K562 (cell line): ENCODE data around the gene SPAG9. TPM values are rescaled to one million over a fixed set of nuclear protein-coding genes. Genes with fewer than 3 reads are reported as not detected.

ENCODE experiments used
- ADNP ChIP-seq: fragments of 200-800 bp; sonication (Bioruptor generic); IDR thresholded peaks from 2 replicates; pipeline ENCODE4 v1.6.1; 2016; ENCODE audit warnings: missing genetic modification characterization, missing compliant biosample characterization
- BCOR ChIP-seq: fragments of 450-650 bp; IDR thresholded peaks from 2 replicates; pipeline ENCODE4 v1.6.1; 2016
- CBX1 ChIP-seq: sonication (generic); IDR thresholded peaks from 2 replicates; pipeline ENCODE4 v1.6.1; 2016; ENCODE audit warnings: antibody characterized with exemption, low read depth, mild to moderate bottlenecking
- CC2D1A ChIP-seq: fragments of 450-650 bp; IDR thresholded peaks from 2 replicates; pipeline ENCODE4 v1.6.1; 2017; ENCODE audit warnings: mild to moderate bottlenecking
- ESRRB ChIP-seq: fragments of 250-450 bp; sonication (Bioruptor Pico); IDR thresholded peaks from 2 replicates; pipeline ENCODE4 v1.5.0; 2020; ENCODE audit warnings: mild to moderate bottlenecking, moderate library complexity, borderline replicate concordance
- EWSR1 ChIP-seq: fragments of 450-650 bp; IDR thresholded peaks from 2 replicates; pipeline ENCODE4 v1.6.1; 2018; ENCODE audit warnings: borderline replicate concordance, mild to moderate bottlenecking, low read depth, moderate library complexity; ENCODE audit not compliant: partially characterized antibody
- EZH2 ChIP-seq: IDR thresholded peaks from 2 replicates; pipeline ENCODE4 v1.6.1; 2012; ENCODE audit warnings: low read depth, mild to moderate bottlenecking, inconsistent platforms, low read length, borderline replicate concordance
- FOS ChIP-seq: IDR thresholded peaks from 3 replicates; pipeline ENCODE4 v1.6.1; 2011; ENCODE audit not compliant: insufficient read length; ENCODE audit errors: extremely low read depth
- GABPB2 ChIP-seq: fragments of 250-450 bp; sonication (Bioruptor Pico); conservative IDR thresholded peaks from 2 replicates; pipeline ENCODE4 v1.5.1; 2021; ENCODE audit warnings: mild to moderate bottlenecking
- HINFP ChIP-seq: fragments of 450-650 bp; conservative IDR thresholded peaks from 2 replicates; pipeline ENCODE4 v1.6.1; 2016; ENCODE audit warnings: missing genetic modification characterization, low read depth, mild to moderate bottlenecking, control low read depth, missing compliant biosample characterization
- KLF10 ChIP-seq: fragments of 250-450 bp; sonication (Bioruptor Pico); IDR thresholded peaks from 2 replicates; pipeline ENCODE4 v1.6.1; 2021; ENCODE audit warnings: matching md5 sums
- MIER1 ChIP-seq: fragments of 450-650 bp; IDR thresholded peaks from 2 replicates; pipeline ENCODE4 v1.6.1; 2016; ENCODE audit warnings: antibody characterized with exemption, mild to moderate bottlenecking, low read depth
- PKNOX1 ChIP-seq: fragments of 450-650 bp; IDR thresholded peaks from 2 replicates; pipeline ENCODE4 v1.6.1; 2016
- RHOXF2B ChIP-seq: fragments of 250-450 bp; sonication (Bioruptor Pico); conservative IDR thresholded peaks from 2 replicates; pipeline ENCODE4 v1.5.1; 2021
- ZBTB1 ChIP-seq: sonication (generic); formaldehyde crosslinking; IDR thresholded peaks from 2 replicates; pipeline ENCODE4 v1.8.1; 2023; ENCODE audit warnings: missing genetic modification reagents, low read depth, mild to moderate bottlenecking, borderline replicate concordance
- ZNF175 ChIP-seq: fragments of 200-800 bp; sonication (Bioruptor generic); IDR thresholded peaks from 2 replicates; pipeline ENCODE4 v1.6.1; 2016; ENCODE audit warnings: low read depth, mild to moderate bottlenecking, missing genetic modification characterization, missing compliant biosample characterization
- ZNF639 ChIP-seq, 2 experiments: fragments of 200-800 bp in 1 of 2; sonication (Bioruptor generic) in 1 of 2; sonication (generic) in 1 of 2; formaldehyde crosslinking in 1 of 2; IDR thresholded peaks in 1 of 2; conservative IDR thresholded peaks in 1 of 2; 2 replicates each; pipeline versions ENCODE4 v1.5.0 to v1.6.1; 2016 to 2020; ENCODE audit warnings: missing compliant biosample characterization in 1 of 2, missing genetic modification characterization in 1 of 2, missing genetic modification reagents in 1 of 2
- ZNF696 ChIP-seq: fragments of 250-450 bp; sonication (Bioruptor Pico); conservative IDR thresholded peaks from 2 replicates; pipeline ENCODE4 v1.4.0; 2020; ENCODE audit warnings: mild to moderate bottlenecking, moderate library complexity
- ZNF699 ChIP-seq: fragments of 250-450 bp; sonication (Bioruptor Pico); IDR thresholded peaks from 2 replicates; pipeline ENCODE4 v1.8.0; 2021; ENCODE audit warnings: mild to moderate bottlenecking, moderate library complexity; ENCODE audit not compliant: insufficient replicate concordance
- ZZZ3 ChIP-seq: fragments of 450-650 bp; IDR thresholded peaks from 2 replicates; pipeline ENCODE4 v1.6.1; 2016; ENCODE audit warnings: antibody characterized with exemption, mild to moderate bottlenecking, moderate library complexity
- polyA plus RNA-seq, 8 experiments: library from polyadenylated mRNA; depleted of rRNA in 4 of 8; stranded (reverse) in 5 of 8; unstranded in 3 of 8; fragments of >200 nt; fragmentation: Nextera tagmentation in 2 of 8; fragmentation: Illumina TruSeq in 1 of 8; extraction: Ambion mirVana in 2 of 8; extraction: Trizol in 1 of 8; gene quantifications; 2 replicates each; pipeline versions ENCODE4 v1.2.1 to v1.2.3, GENCODE V29; 2011 to 2014; ENCODE audit warnings: inconsistent platforms in 1 of 8, missing spikeins in 1 of 8
- total RNA-seq, 7 experiments: library from RNA; depleted of rRNA in 6 of 7; stranded (reverse); fragments of >200 nt in 6 of 7; fragmentation: Illumina TruSeq in 2 of 7; extraction: Trizol in 2 of 7; gene quantifications; 2 replicates each; pipeline versions ENCODE4 v1.2.1 to v1.2.3, GENCODE V29; 2011 to 2021; ENCODE audit warnings: low replicate concordance in 1 of 7

The SPAG9 gene
- total and polyA plus RNA-seq, 9 of the 15 experiments (the other 6 are each of a cell fraction or from before 2014, with no cell fraction given), result 12.2 to 99.2 (median 58.2) TPM

- no peak for TF ChIP-seq ZBTB1 (CRISPR knock-in tag)
- no peak for TF ChIP-seq GABPB2 (CRISPR knock-in tag)
- TF ChIP-seq ADNP (tag), result no peak
- no peak for TF ChIP-seq EZH2
- TF ChIP-seq CC2D1A, result no peak
- no peak for TF ChIP-seq ZNF696 (CRISPR knock-in tag)
- no peak for TF ChIP-seq PKNOX1
- no peak for TF ChIP-seq ESRRB (CRISPR knock-in tag)
- TF ChIP-seq HINFP (tag), result no peak
- no peak for TF ChIP-seq ZNF639 (CRISPR knock-in tag; conservative IDR thresholded peaks at IDR 0.05 in 1 of 2, IDR thresholded peaks at IDR 0.05 in 1 of 2)
- no peak for TF ChIP-seq RHOXF2B (CRISPR knock-in tag)
- no peak for TF ChIP-seq ZNF699 (CRISPR knock-in tag)
- TF ChIP-seq ZZZ3, result no peak
- TF ChIP-seq EWSR1, result no peak
- no peak for TF ChIP-seq ZNF175 (CRISPR knock-in tag)
- TF ChIP-seq FOS, result no peak
- no peak for TF ChIP-seq BCOR
- TF ChIP-seq CBX1, result 0 out of 2 replicates have a peak, but pooled peaks have one; percentile 6
- TF ChIP-seq KLF10 (CRISPR knock-in tag), result no peak
- no peak for TF ChIP-seq MIER1
These were observed 46.6 kb upstream of the SPAG9 start (continued) for GRCh38 chr17:51166987-51167931.
